ENCODE data around the gene SLAIN2.

DNA sequence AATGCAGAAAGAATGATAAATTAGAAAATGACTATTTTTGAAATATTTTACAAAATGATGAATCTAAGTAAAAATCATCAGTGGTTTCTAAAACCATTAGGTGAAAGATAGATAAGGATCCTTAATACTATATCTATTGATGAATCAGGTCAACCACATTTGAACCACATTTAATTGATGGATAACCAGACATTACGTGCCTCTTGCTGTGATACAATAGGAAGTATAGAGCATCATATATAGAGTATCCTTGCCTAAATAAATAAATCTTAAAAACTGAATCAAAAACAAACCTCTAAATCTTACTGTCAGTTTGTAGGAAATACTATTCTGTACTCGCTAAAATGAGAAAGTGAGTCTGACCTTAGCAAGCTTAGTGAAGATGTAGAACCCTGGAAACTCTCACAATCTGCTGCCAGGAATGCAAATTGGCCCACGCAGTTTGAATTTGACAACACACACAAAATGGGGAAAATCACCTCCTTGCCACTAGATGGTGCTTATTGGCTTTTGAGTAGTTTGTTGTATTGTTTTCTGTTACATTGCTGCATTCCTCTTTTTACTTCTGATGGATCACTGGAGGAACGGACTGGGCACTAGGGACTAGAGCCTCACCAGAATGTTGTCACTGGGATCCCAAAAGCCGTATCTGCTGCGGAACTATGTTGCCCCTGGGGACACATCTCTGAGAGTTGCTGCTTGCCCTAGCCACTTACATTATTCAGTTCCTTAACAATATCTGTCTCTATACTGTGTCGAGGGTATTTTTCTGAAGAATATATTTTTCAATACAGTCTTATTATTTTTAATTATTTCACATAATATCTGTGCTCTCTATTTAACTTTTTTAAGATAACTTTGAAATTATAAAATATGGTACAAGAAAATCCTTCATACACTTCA lies 25.4 kb upstream of the SLAIN2 start:
- TF ChIP-seq RELA (CRISPR knock-in tag; IDR thresholded peaks at IDR 0.05; ENCODE audit: borderline replicate concordance) (no peak), NR3C1 (CRISPR knock-in tag; conservative IDR thresholded peaks at IDR 0.05; ENCODE audit: low read depth) (no peak)
